Lung (tissue), 12 donors: ENCODE data around the gene EXOC4. TPM values are rescaled to one million over a fixed set of nuclear protein-coding genes. Genes with fewer than 3 reads are reported as not detected.

ENCODE experiments used
- ATAC-seq: fragments of 200-7000 bp; cut with Tn5 transposase; one replicate; pipeline ENCODE4 v1.9.1; 2020; ENCODE audit warnings: moderate number of reproducible peaks; ENCODE audit not compliant: insufficient read depth, low FRiP score
- DNase-seq, 3 donors: peaks; one replicate each; pipeline ENCODE4 v3.0.0-alpha.2; 2013 to 2017
- H3K27ac ChIP-seq, 2 donors: one replicate each; pipeline ENCODE4 v1.5.1; 2013; ENCODE audit warnings: mild to moderate bottlenecking in 2 of 2, moderate library complexity in 2 of 2, control low read depth in 1 of 2, inconsistent platforms in 1 of 2, low read depth in 1 of 2, low read length in 1 of 2
- H3K27me3 ChIP-seq, 3 donors: one replicate each; pipeline ENCODE4 v1.5.1; 2013; ENCODE audit warnings: low read length in 2 of 3; ENCODE audit not compliant: control insufficient read depth in 3 of 3, insufficient read depth in 3 of 3
- H3K36me3 ChIP-seq, 4 donors: one replicate each; pipeline ENCODE4 v1.5.1; 2013; ENCODE audit warnings: low read length in 4 of 4, mild to moderate bottlenecking in 1 of 4, moderate library complexity in 1 of 4; ENCODE audit not compliant: control insufficient read depth in 4 of 4, insufficient read depth in 4 of 4
- H3K4me1 ChIP-seq, 5 donors: one replicate each; pipeline ENCODE4 v1.5.1; 2013; ENCODE audit warnings: low read length in 5 of 5, mild to moderate bottlenecking in 2 of 5, moderate library complexity in 1 of 5; ENCODE audit not compliant: control insufficient read depth in 5 of 5, insufficient read depth in 5 of 5
- H3K4me3 ChIP-seq: one replicate; pipeline ENCODE4 v1.5.1; 2013; ENCODE audit warnings: mild to moderate bottlenecking, control low read depth, moderate library complexity
- H3K9ac ChIP-seq, 2 donors: one replicate each; pipeline ENCODE4 v1.5.1; 2013; ENCODE audit warnings: low read length in 2 of 2, control low read depth in 1 of 2; ENCODE audit not compliant: insufficient read depth in 1 of 2
- H3K9me3 ChIP-seq, 4 donors: one replicate each; pipeline ENCODE4 v1.5.1; 2013; ENCODE audit warnings: low read length in 3 of 4, mild to moderate bottlenecking in 1 of 4, moderate library complexity in 1 of 4; ENCODE audit not compliant: control insufficient read depth in 4 of 4, insufficient read depth in 3 of 4
- WGBS, 2 donors: extraction: QIAGEN DNeasy Blood & Tissue Kit; methylation state at CpG; one replicate each; pipeline ENCODE4 v1.1.7; 2013; 5-methylcytosine and 5-hydroxymethylcytosine counted together
- polyA plus RNA-seq, 2 donors: library from polyadenylated mRNA; stranded (reverse); fragments of 200-250 nt; gene quantifications; one replicate each; pipeline ENCODE4 v1.2.1, GENCODE V29; 2013
- total RNA-seq, 2 donors: library from RNA; depleted of rRNA in 1 of 2; stranded (reverse); fragments of >200 nt in 1 of 2; gene quantifications; one replicate each; pipeline ENCODE4 v1.2.1, GENCODE V29; 2014 to 2021
- TF ChIP-seq, protein P1 (sequence below): IDR thresholded peaks from 2 replicates; pipeline ENCODE4 v1.5.1; 2012; ENCODE audit warnings: mild to moderate bottlenecking; ENCODE audit errors: control extremely low read depth, extremely low read depth
- donor health status: control.
- donor health status: control.
- donor health status: Bipolar disorder and iron deficiency.
- donor health status: healthy.
- donor health status: DM: yes; HTN: yes; CAD: no.

Gene EXOC4
- total and polyA plus RNA-seq, 4 donors = 10.3 to 232 (median 47.4) TPM

GRCh38 chr7:133539016-133539415, 286.1 kb downstream of the EXOC4 start:
- Histone ChIP-seq H3K36me3 (no peaks in the 10 kb centered on the region), H3K4me1 (no peaks in the 10 kb centered on the region), H3K27me3 (no peaks in the 10 kb centered on the region), H3K27ac (no peak overlapping the region), H3K4me3 (no peak overlapping the region), H3K9me3 (no peaks in the 10 kb centered on the region), H3K9ac (no peak overlapping the region)
- DNase-seq (no peak), ATAC-seq (no peak)
- WGBS, 2 donors = 68 to 76% methylated on average over 2 of the region's 2 CpGs
- TF ChIP-seq, protein P1, sequence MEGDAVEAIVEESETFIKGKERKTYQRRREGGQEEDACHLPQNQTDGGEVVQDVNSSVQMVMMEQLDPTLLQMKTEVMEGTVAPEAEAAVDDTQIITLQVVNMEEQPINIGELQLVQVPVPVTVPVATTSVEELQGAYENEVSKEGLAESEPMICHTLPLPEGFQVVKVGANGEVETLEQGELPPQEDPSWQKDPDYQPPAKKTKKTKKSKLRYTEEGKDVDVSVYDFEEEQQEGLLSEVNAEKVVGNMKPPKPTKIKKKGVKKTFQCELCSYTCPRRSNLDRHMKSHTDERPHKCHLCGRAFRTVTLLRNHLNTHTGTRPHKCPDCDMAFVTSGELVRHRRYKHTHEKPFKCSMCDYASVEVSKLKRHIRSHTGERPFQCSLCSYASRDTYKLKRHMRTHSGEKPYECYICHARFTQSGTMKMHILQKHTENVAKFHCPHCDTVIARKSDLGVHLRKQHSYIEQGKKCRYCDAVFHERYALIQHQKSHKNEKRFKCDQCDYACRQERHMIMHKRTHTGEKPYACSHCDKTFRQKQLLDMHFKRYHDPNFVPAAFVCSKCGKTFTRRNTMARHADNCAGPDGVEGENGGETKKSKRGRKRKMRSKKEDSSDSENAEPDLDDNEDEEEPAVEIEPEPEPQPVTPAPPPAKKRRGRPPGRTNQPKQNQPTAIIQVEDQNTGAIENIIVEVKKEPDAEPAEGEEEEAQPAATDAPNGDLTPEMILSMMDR = no peak

- H3K4me3 ChIP-seq = no peak overlapping the region
- 38 to 66% methylated on average over 1 of the region's 1 CpG for WGBS, 2 donors
- H3K9me3 ChIP-seq = no peaks in the 10 kb centered on the region
- H3K4me1 ChIP-seq = no peaks in the 10 kb centered on the region
- DNase-seq (no peak), ATAC-seq (no peak)
- H3K36me3 ChIP-seq = no peaks in the 10 kb centered on the region
- no peak overlapping the region for H3K9ac ChIP-seq
- no peak overlapping the region for H3K27ac ChIP-seq
- no peaks in the 10 kb centered on the region for H3K27me3 ChIP-seq
- TF ChIP-seq, protein P1 = no peak
Observed at GRCh38 chr7:133540096-133540860, 287.4 kb downstream of the EXOC4 start.

GRCh38 chr7:133542209-133542780, 289.4 kb downstream of the EXOC4 start:
- Histone ChIP-seq H3K4me1 (no peaks in the 10 kb centered on the region), H3K27ac (no peak overlapping the region), H3K4me3 (no peak overlapping the region), H3K9me3 (no peaks in the 10 kb centered on the region), H3K9ac (no peak overlapping the region), H3K36me3 (no peaks in the 10 kb centered on the region), H3K27me3 (no peaks in the 10 kb centered on the region)
- TF ChIP-seq, protein P1 = no peak
- ATAC-seq (no peak), DNase-seq (no peak)
